Endothelial cell of umbilical vein (primary cell): ENCODE data around the gene PPP4R4. TPM values are rescaled to one million over a fixed set of nuclear protein-coding genes. Genes with fewer than 3 reads are reported as not detected.

Source experiments
- BruUV-seq: library from RNA; stranded (reverse); fragments of 400-500 nt; replicated peaks from 2 replicates; lab custom pipeline; 2021; lab: Mats Ljungman, UMichigan
- CTCF ChIA-PET: fragments of 300-600, 350-600 bp; sonication (Branson Sonifier 250); formaldehyde crosslinking; loops from one replicate; lab custom pipeline; 2021; ENCODE audit warnings: antibody characterized with exemption, inconsistent platforms; lab: Charles Lee
- POLR2A ChIA-PET: fragments of 300-600, 350-600 bp; sonication (Branson Sonifier 250); formaldehyde crosslinking; loops from one replicate; lab custom pipeline; 2021; ENCODE audit warnings: antibody characterized with exemption, inconsistent platforms; lab: Charles Lee
- DNase-seq: peaks from one replicate; pipeline ENCODE4 v3.0.0-alpha.2; 2011; ENCODE audit warnings: low read depth, low spot score
- FAIRE-seq: peaks from 2 replicates; lab custom pipeline; 2011; peaks lifted over from hg19 to GRCh38; lab: Jason Lieb, UNC
- H2AFZ ChIP-seq: 2 replicates; pipeline ENCODE4 v1.6.0; 2012; ENCODE audit warnings: low read depth, low read length, control low read depth, inconsistent platforms
- H3K27ac ChIP-seq: 2 replicates; pipeline ENCODE4 v1.5.1; 2011; ENCODE audit warnings: low read depth, mild to moderate bottlenecking, control low read depth, low read length, moderate library complexity; ENCODE audit not compliant: insufficient read depth
- H3K27me3 ChIP-seq, 2 experiments: 2 replicates each; pipeline versions ENCODE4 v1.6.0 to v1.6.1; 2011; ENCODE audit warnings: low read length in 2 of 2, mixed read lengths in 1 of 2; ENCODE audit not compliant: control insufficient read depth in 2 of 2, insufficient read depth in 2 of 2
- H3K36me3 ChIP-seq, 2 experiments: 2 replicates in 1 of 2; 3 replicates in 1 of 2; pipeline ENCODE4 v1.5.1; 2011; ENCODE audit warnings: low read length in 2 of 2, mild to moderate bottlenecking in 1 of 2, moderate library complexity in 1 of 2; ENCODE audit not compliant: control insufficient read depth in 2 of 2, insufficient read depth in 2 of 2; ENCODE audit errors: extremely low read depth in 1 of 2
- H3K4me1 ChIP-seq: 3 replicates; pipeline ENCODE4 v1.5.1; 2011; ENCODE audit warnings: mild to moderate bottlenecking, low read length; ENCODE audit not compliant: control insufficient read depth, insufficient read depth; ENCODE audit errors: extremely low read depth
- H3K4me2 ChIP-seq: 2 replicates; pipeline ENCODE4 v1.6.1; 2011; ENCODE audit warnings: low read length, control low read depth, mixed read lengths; ENCODE audit not compliant: insufficient read depth
- H3K4me3 ChIP-seq, 3 experiments: fragments of 200-600 bp in 1 of 3; sonication (generic), shearing (Covaris generic) in 1 of 3; replicated peaks in 1 of 3; 2 replicates each; pipeline ENCODE4 v1.5.1; 2011 to 2016; ENCODE audit warnings: control low read depth in 3 of 3, low read length in 3 of 3, mild to moderate bottlenecking in 2 of 3, inconsistent platforms in 1 of 3, low read depth in 1 of 3, moderate library complexity in 1 of 3; ENCODE audit not compliant: insufficient read depth in 1 of 3
- H3K79me2 ChIP-seq: 2 replicates; pipeline ENCODE4 v1.6.0; 2012; ENCODE audit warnings: low read length, inconsistent platforms; ENCODE audit not compliant: control insufficient read depth, insufficient read depth
- H3K9ac ChIP-seq: replicated peaks from 2 replicates; pipeline ENCODE3; 2011; ENCODE audit warnings: low read length, control low read depth; ENCODE audit not compliant: insufficient read depth; ENCODE audit errors: extremely low read depth
- H3K9me1 ChIP-seq: replicated peaks from 3 replicates; pipeline ENCODE4 v1.6.0; 2011; ENCODE audit warnings: mild to moderate bottlenecking, low read length; ENCODE audit not compliant: control insufficient read depth, insufficient read depth; ENCODE audit errors: extremely low read depth
- H3K9me3 ChIP-seq: replicated peaks from 2 replicates; pipeline ENCODE4 v1.5.1; 2012; ENCODE audit warnings: low read length, inconsistent platforms; ENCODE audit not compliant: control insufficient read depth, insufficient read depth
- H4K20me1 ChIP-seq: replicated peaks from 2 replicates; pipeline ENCODE3; 2011; ENCODE audit warnings: mild to moderate bottlenecking, low read length; ENCODE audit not compliant: control insufficient read depth, insufficient read depth; ENCODE audit errors: extremely low read depth
- EZH2 ChIP-seq: IDR thresholded peaks from 2 replicates; pipeline ENCODE4 v1.6.1; 2012; ENCODE audit warnings: borderline replicate concordance, low read depth, mild to moderate bottlenecking, moderate library complexity, low read length, inconsistent platforms; ENCODE audit not compliant: severe bottlenecking
- FOS ChIP-seq: IDR thresholded peaks from 2 replicates; pipeline ENCODE4 v1.6.1; 2011; ENCODE audit warnings: mild to moderate bottlenecking, low read length, moderate library complexity, borderline replicate concordance; ENCODE audit not compliant: insufficient read depth
- GATA2 ChIP-seq: IDR thresholded peaks from 2 replicates; pipeline ENCODE4 v1.7.0; 2011; ENCODE audit warnings: low read depth, mild to moderate bottlenecking, moderate library complexity, mixed read lengths, low read length; ENCODE audit not compliant: insufficient read length, insufficient read depth
- JUN ChIP-seq: IDR thresholded peaks from 2 replicates; pipeline ENCODE4 v1.6.1; 2011; ENCODE audit warnings: borderline replicate concordance, low read depth; ENCODE audit not compliant: insufficient read length, insufficient read depth
- MAX ChIP-seq: IDR thresholded peaks from 2 replicates; pipeline ENCODE4 v1.6.1; 2011; ENCODE audit not compliant: insufficient read depth, insufficient read length
- MYC ChIP-seq: IDR thresholded peaks from one replicate; pipeline ENCODE4 v1.6.1; 2011; ENCODE audit warnings: mild to moderate bottlenecking, low read depth, low read length
- POLR2A ChIP-seq: IDR thresholded peaks from 2 replicates; pipeline ENCODE4 v1.6.1; 2012; ENCODE audit warnings: low read depth, mild to moderate bottlenecking, control low read depth, low read length
- POLR2AphosphoS5 ChIP-seq: IDR thresholded peaks from 2 replicates; pipeline ENCODE4 v1.6.1; 2012; ENCODE audit warnings: low read depth, mild to moderate bottlenecking, control low read depth, low read length, moderate library complexity; ENCODE audit not compliant: insufficient read depth
- dilution Hi-C: fragments of 300-500 bp; cut with MboI; formaldehyde crosslinking; loops from one replicate; pipeline ENCODE4 v1.15.0; 2019; ENCODE audit warnings: low sequenced_read_pairs; ENCODE audit not compliant: extremely low pct_ligation_motif_present
- intact Hi-C: fragments of 100-400 bp; cut with micrococcal nuclease; formaldehyde crosslinking; loops from one replicate; pipeline ENCODE4 v1.10.0; 2022
- polyA plus RNA-seq, 4 experiments: library from polyadenylated mRNA; depleted of rRNA in 3 of 4; stranded (reverse) in 3 of 4; unstranded in 1 of 4; fragments of >200 nt; gene quantifications; 2 replicates each; pipeline versions ENCODE4 v1.2.1 to v1.2.3, GENCODE V29; 2011 to 2012; ENCODE audit warnings: missing spikeins in 1 of 4
- total RNA-seq: library from RNA; stranded (reverse); gene quantifications from 2 replicates; pipeline ENCODE4 v1.2.3, GENCODE V29; 2021
- TF ChIP-seq, protein P1 (sequence below), 2 donors: IDR thresholded peaks; 1 replicate in 1 of 2; 2 replicates in 1 of 2; pipeline ENCODE4 v1.5.1; 2011; ENCODE audit warnings: low read length in 2 of 2, mild to moderate bottlenecking in 2 of 2, moderate library complexity in 2 of 2, control low read depth in 1 of 2, inconsistent platforms in 1 of 2, low read depth in 1 of 2; ENCODE audit not compliant: insufficient read depth in 1 of 2; ENCODE audit errors: extremely low read depth in 1 of 2

Gene PPP4R4
- total and polyA plus RNA-seq, 2 donors (not counting 3 experiments of a cell fraction or from before 2014, with no cell fraction given): not detected

GRCh38 chr14:94322648-94323570 lies 148.8 kb downstream of the PPP4R4 start, which contains the start of gene SERPINA6:
Gene SERPINA6 (minus strand): TSS chr14:94323336. CDS start chr14:94314648, 8,688 bp downstream.
- ChIA-PET POLR2A (no interaction called here), CTCF (no interaction called here)
- intact Hi-C loops: no loop called here
- no peak within 1 kb of the TSS for H2AFZ ChIP-seq
- no peaks in the 10 kb centered on the region for H3K79me2 ChIP-seq
- no peak within 1 kb of the TSS for H3K4me3 ChIP-seq
- no peak within 1 kb of the TSS for H3K27ac ChIP-seq
- dilution Hi-C loops: no loop called here
- H3K9me3 ChIP-seq: no peaks in the 10 kb centered on the region
- no peak within 1 kb of the TSS for H3K4me2 ChIP-seq
- no peaks in the 10 kb centered on the region for H3K27me3 ChIP-seq
- H3K9ac ChIP-seq: no peak within 1 kb of the TSS
- no TSS peak for BruUV-seq
- DNase-seq (no peak), FAIRE-seq (no peak)
- H3K9me1 ChIP-seq: no peaks in the 10 kb centered on the region
- H4K20me1 ChIP-seq: no peaks in the 10 kb centered on the region
- no peaks in the 10 kb centered on the region for H3K4me1 ChIP-seq
- no peak for TF ChIP-seq JUN
- TF ChIP-seq, protein P1, sequence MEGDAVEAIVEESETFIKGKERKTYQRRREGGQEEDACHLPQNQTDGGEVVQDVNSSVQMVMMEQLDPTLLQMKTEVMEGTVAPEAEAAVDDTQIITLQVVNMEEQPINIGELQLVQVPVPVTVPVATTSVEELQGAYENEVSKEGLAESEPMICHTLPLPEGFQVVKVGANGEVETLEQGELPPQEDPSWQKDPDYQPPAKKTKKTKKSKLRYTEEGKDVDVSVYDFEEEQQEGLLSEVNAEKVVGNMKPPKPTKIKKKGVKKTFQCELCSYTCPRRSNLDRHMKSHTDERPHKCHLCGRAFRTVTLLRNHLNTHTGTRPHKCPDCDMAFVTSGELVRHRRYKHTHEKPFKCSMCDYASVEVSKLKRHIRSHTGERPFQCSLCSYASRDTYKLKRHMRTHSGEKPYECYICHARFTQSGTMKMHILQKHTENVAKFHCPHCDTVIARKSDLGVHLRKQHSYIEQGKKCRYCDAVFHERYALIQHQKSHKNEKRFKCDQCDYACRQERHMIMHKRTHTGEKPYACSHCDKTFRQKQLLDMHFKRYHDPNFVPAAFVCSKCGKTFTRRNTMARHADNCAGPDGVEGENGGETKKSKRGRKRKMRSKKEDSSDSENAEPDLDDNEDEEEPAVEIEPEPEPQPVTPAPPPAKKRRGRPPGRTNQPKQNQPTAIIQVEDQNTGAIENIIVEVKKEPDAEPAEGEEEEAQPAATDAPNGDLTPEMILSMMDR (IDR thresholded peaks at IDR 0.05; ENCODE audit: extremely low read depth in 1 of 2, insufficient read depth in 1 of 2, low read depth in 1 of 2, low read length in 2 of 2): no peak
- TF ChIP-seq POLR2A: no peak
- TF ChIP-seq FOS: no peak
- no peak for TF ChIP-seq EZH2
- TF ChIP-seq GATA2: no peak
- no peak for TF ChIP-seq MYC
- TF ChIP-seq MAX: no peak
- TF ChIP-seq POLR2AphosphoS5: no peak
- no peaks in the 10 kb centered on the region for H3K36me3 ChIP-seq
